Activated CD4-positive, alpha-beta T cell treated with anti-CD3 and anti-CD28 coated beads for 48 hours (primary cell): ENCODE measurements around the gene PHF10.

Source experiments
- DNase-seq: peaks from one replicate; pipeline ENCODE4 v3.0.0-alpha.2; 2020

Gene PHF10

GRCh38 chr6:169722362-169723199 is 1.7 kb downstream of the PHF10 start:
- DNase-seq: peak; percentile 60

GRCh38 chr6:169720207-169720855 is 4.0 kb downstream of the PHF10 start:
- no peak for DNase-seq

GRCh38 chr6:169719117-169719516 is 5.2 kb downstream of the PHF10 start:
- no peak for DNase-seq

- DNase-seq: no peak
Measured at GRCh38 chr6:169714595-169714994, 9.7 kb downstream of the PHF10 start.

- no peak for DNase-seq
Measured at GRCh38 chr6:169714178-169714577, 10.1 kb downstream of the PHF10 start.

- DNase-seq: no peak
Measured at GRCh38 chr6:169710009-169710408, 14.3 kb downstream of the PHF10 start.

GRCh38 chr6:169709293-169709692 is 15.0 kb downstream of the PHF10 start:
- no peak for DNase-seq

- no peak for DNase-seq
Measured at GRCh38 chr6:169707772-169708171, 16.5 kb downstream of the PHF10 start.

- peak; percentile 59 for DNase-seq
Measured at GRCh38 chr6:169702840-169703246, 21.5 kb downstream of the PHF10 start.

- peak; percentile 99 for DNase-seq
Measured at GRCh38 chr6:169701954-169702839, 22.1 kb downstream of the PHF10 start, which contains the start of the genes C6orf120 and WDR27. C6orf120 (plus strand) TSS chr6:169702126; CDS start chr6:169702460, 334 bp downstream. WDR27 (minus strand) TSS chr6:169702029; CDS start chr6:169689005, 13,024 bp downstream.

- DNase-seq: no peak
Measured at GRCh38 chr6:169701311-169701953, 22.9 kb downstream of the PHF10 start.

GRCh38 chr6:169700296-169700695 is 24.0 kb downstream of the PHF10 start:
- no peak for DNase-seq

- peak; percentile 38 for DNase-seq
Measured at GRCh38 chr6:169697115-169697514, 27.2 kb downstream of the PHF10 start.

GRCh38 chr6:169695131-169695530 is 29.2 kb downstream of the PHF10 start:
- DNase-seq: no peak

GRCh38 chr6:169692516-169692915 is 31.8 kb downstream of the PHF10 start:
- no peak for DNase-seq

GRCh38 chr6:169691260-169691659 is 33.0 kb downstream of the PHF10 start:
- no peak for DNase-seq

- DNase-seq: no peak
Measured at GRCh38 chr6:169689287-169689686, 35.0 kb downstream of the PHF10 start.

GRCh38 chr6:169685860-169686259 is 38.4 kb downstream of the PHF10 start:
- no peak for DNase-seq

- no peak for DNase-seq
Measured at GRCh38 chr6:169684056-169684455, 40.2 kb downstream of the PHF10 start.

GRCh38 chr6:169678342-169678741 is 46.0 kb downstream of the PHF10 start:
- no peak for DNase-seq

- DNase-seq: no peak
Measured at GRCh38 chr6:169677096-169677495, 47.2 kb downstream of the PHF10 start.

- DNase-seq: no peak
Measured at GRCh38 chr6:169675011-169675410, 49.3 kb downstream of the PHF10 start.

- DNase-seq: no peak
Measured at GRCh38 chr6:169671563-169671962, 52.7 kb downstream of the PHF10 start.
